WTC11 (cell line): Measurements from ENCODE around the gene PLCH2. TPM values are rescaled to one million over a fixed set of nuclear protein-coding genes. Genes with fewer than 3 reads are reported as not detected.

Experiments
- ATAC-seq: fragments of 200-7000 bp; cut with Tn5 transposase; 2 replicates; pipeline ENCODE4 v1.10.0; 2021; ENCODE audit warnings: mild to moderate bottlenecking, moderate library complexity
- CTCF ChIA-PET: fragments of 300-600 bp; sonication (Branson Sonifier 250); formaldehyde crosslinking; loops from one replicate; lab custom pipeline; 2021; ENCODE audit warnings: antibody characterized with exemption; lab: Charles Lee
- POLR2A ChIA-PET: fragments of 350-600 bp; sonication (Branson Sonifier 250); formaldehyde crosslinking; loops from one replicate; lab custom pipeline; 2021; ENCODE audit warnings: antibody characterized with exemption; lab: Charles Lee
- DNase-seq: peaks from one replicate; pipeline ENCODE4 v3.0.0; 2021; ENCODE audit warnings: low spot score
- H3K27ac Mint-ChIP-seq: 2 replicates; pipeline ENCODE4 v1.8.0; 2021; ENCODE audit warnings: mixed read lengths
- H3K27me3 Mint-ChIP-seq: 2 replicates; pipeline ENCODE4 v1.8.0; 2021; ENCODE audit warnings: low read depth, mild to moderate bottlenecking, moderate library complexity, mixed read lengths
- H3K36me3 Mint-ChIP-seq: 2 replicates; pipeline ENCODE4 v1.8.0; 2021; ENCODE audit warnings: mixed read lengths
- H3K4me1 Mint-ChIP-seq: 2 replicates; pipeline ENCODE4 v1.8.0; 2022; ENCODE audit warnings: mixed read lengths
- H3K4me3 Mint-ChIP-seq: 2 replicates; pipeline ENCODE4 v1.8.0; 2021; ENCODE audit warnings: mild to moderate bottlenecking, moderate library complexity, mixed read lengths
- H3K9me3 Mint-ChIP-seq: 2 replicates; pipeline ENCODE4 v1.8.0; 2021; ENCODE audit warnings: mixed read lengths
- GRHL2 ChIP-seq: fragments of 250-450 bp; sonication (Bioruptor Pico); IDR thresholded peaks from 2 replicates; pipeline ENCODE4 v1.8.0; 2022; ENCODE audit warnings: mild to moderate bottlenecking, moderate library complexity; ENCODE audit not compliant: insufficient replicate concordance, severe bottlenecking
- GTF2I ChIP-seq: fragments of 250-450 bp; sonication (Bioruptor Pico); conservative IDR thresholded peaks from 2 replicates; pipeline ENCODE4 v1.4.0; 2021; ENCODE audit warnings: mild to moderate bottlenecking
- MLX ChIP-seq: sonication (generic); formaldehyde crosslinking; IDR thresholded peaks from 2 replicates; pipeline ENCODE4 v1.8.1; 2023; ENCODE audit warnings: mild to moderate bottlenecking, missing genetic modification reagents, moderate library complexity
- MXD4 ChIP-seq: fragments of 250-450 bp; sonication (Bioruptor Pico); IDR thresholded peaks from 2 replicates; pipeline ENCODE4 v1.8.0; 2021; ENCODE audit warnings: mild to moderate bottlenecking, moderate library complexity, borderline replicate concordance
- NFATC4 ChIP-seq: fragments of 250-450 bp; sonication (Bioruptor Pico); IDR thresholded peaks from 2 replicates; pipeline ENCODE4 v1.9.0; 2021; ENCODE audit warnings: mild to moderate bottlenecking
- NR3C1 ChIP-seq: sonication (generic); formaldehyde crosslinking; conservative IDR thresholded peaks from 2 replicates; pipeline ENCODE4 v1.8.1; 2023; ENCODE audit warnings: low read depth, mild to moderate bottlenecking, missing genetic modification reagents
- PRRX2 ChIP-seq: fragments of 250-450 bp; sonication (Bioruptor Pico); IDR thresholded peaks from 2 replicates; pipeline ENCODE4 v1.8.0; 2021; ENCODE audit warnings: mild to moderate bottlenecking
- SOX15 ChIP-seq: fragments of 250-450 bp; sonication (Bioruptor Pico); IDR thresholded peaks from 2 replicates; pipeline ENCODE4 v1.9.0; 2021; ENCODE audit warnings: mild to moderate bottlenecking
- SP1 ChIP-seq: sonication (generic); formaldehyde crosslinking; conservative IDR thresholded peaks from 2 replicates; pipeline ENCODE4 v1.8.1; 2022; ENCODE audit warnings: missing genetic modification reagents
- ZMAT4 ChIP-seq: fragments of 250-450 bp; sonication (Bioruptor Pico); IDR thresholded peaks from 2 replicates; pipeline ENCODE4 v1.9.0; 2021; ENCODE audit warnings: mild to moderate bottlenecking
- ZNF232 ChIP-seq: sonication (generic); formaldehyde crosslinking; IDR thresholded peaks from 2 replicates; pipeline ENCODE4 v1.8.0; 2022; ENCODE audit warnings: mild to moderate bottlenecking, missing genetic modification reagents
- ZNF423 ChIP-seq: fragments of 250-450 bp; sonication (Bioruptor Pico); IDR thresholded peaks from 2 replicates; pipeline ENCODE4 v2.1.2; 2022; ENCODE audit warnings: mild to moderate bottlenecking, moderate library complexity
- total RNA-seq: library from RNA; stranded (reverse); gene quantifications from 3 replicates; pipeline ENCODE4 v1.2.3, GENCODE V29; 2021
- TF ChIP-seq, protein P1 (sequence below): sonication (generic); formaldehyde crosslinking; IDR thresholded peaks from 2 replicates; pipeline ENCODE4 v1.8.0; 2023; ENCODE audit warnings: mild to moderate bottlenecking, missing genetic modification reagents
- TF ChIP-seq, protein P2 (sequence below): sonication (generic); formaldehyde crosslinking; IDR thresholded peaks from 2 replicates; pipeline ENCODE4 v1.8.1; 2022; ENCODE audit warnings: mild to moderate bottlenecking, moderate library complexity, missing genetic modification reagents
- TF ChIP-seq, protein P3 (sequence below): sonication (generic); formaldehyde crosslinking; conservative IDR thresholded peaks from 2 replicates; pipeline ENCODE4 v1.8.1; 2022; ENCODE audit warnings: mild to moderate bottlenecking, missing genetic modification reagents
- TF ChIP-seq, protein P4 (sequence below): sonication (generic); formaldehyde crosslinking; IDR thresholded peaks from 2 replicates; pipeline ENCODE4 v1.8.1; 2023; ENCODE audit warnings: mild to moderate bottlenecking, missing genetic modification reagents
- TF ChIP-seq, protein P5 (sequence below): fragments of 250-450 bp; sonication (Bioruptor Pico); conservative IDR thresholded peaks from 2 replicates; pipeline ENCODE4 v1.9.0; 2021; ENCODE audit warnings: mild to moderate bottlenecking

The PLCH2 gene
- total RNA-seq, 1 experiment from 2014 or later: 0.17 TPM

GRCh38 chr1:2516946-2517345 is 40.9 kb downstream of the PLCH2 start:
- peaks cover 24% of the 10 kb centered on the region for H3K36me3 Mint-ChIP-seq
- no peak for DNase-seq
- POLR2A ChIA-PET: no interaction called here
- CTCF ChIA-PET: no interaction called here
- H3K27ac Mint-ChIP-seq: no peak overlapping the region
- no peak for ATAC-seq
- no peaks in the 10 kb centered on the region for H3K9me3 Mint-ChIP-seq
- TF ChIP-seq, protein P1, sequence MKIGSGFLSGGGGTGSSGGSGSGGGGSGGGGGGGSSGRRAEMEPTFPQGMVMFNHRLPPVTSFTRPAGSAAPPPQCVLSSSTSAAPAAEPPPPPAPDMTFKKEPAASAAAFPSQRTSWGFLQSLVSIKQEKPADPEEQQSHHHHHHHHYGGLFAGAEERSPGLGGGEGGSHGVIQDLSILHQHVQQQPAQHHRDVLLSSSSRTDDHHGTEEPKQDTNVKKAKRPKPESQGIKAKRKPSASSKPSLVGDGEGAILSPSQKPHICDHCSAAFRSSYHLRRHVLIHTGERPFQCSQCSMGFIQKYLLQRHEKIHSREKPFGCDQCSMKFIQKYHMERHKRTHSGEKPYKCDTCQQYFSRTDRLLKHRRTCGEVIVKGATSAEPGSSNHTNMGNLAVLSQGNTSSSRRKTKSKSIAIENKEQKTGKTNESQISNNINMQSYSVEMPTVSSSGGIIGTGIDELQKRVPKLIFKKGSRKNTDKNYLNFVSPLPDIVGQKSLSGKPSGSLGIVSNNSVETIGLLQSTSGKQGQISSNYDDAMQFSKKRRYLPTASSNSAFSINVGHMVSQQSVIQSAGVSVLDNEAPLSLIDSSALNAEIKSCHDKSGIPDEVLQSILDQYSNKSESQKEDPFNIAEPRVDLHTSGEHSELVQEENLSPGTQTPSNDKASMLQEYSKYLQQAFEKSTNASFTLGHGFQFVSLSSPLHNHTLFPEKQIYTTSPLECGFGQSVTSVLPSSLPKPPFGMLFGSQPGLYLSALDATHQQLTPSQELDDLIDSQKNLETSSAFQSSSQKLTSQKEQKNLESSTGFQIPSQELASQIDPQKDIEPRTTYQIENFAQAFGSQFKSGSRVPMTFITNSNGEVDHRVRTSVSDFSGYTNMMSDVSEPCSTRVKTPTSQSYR: no peak
- TF ChIP-seq ZMAT4 (no peak), GRHL2 (no peak), ZNF232 (CRISPR knock-in tag) (no peak)
- TF ChIP-seq, protein P2, sequence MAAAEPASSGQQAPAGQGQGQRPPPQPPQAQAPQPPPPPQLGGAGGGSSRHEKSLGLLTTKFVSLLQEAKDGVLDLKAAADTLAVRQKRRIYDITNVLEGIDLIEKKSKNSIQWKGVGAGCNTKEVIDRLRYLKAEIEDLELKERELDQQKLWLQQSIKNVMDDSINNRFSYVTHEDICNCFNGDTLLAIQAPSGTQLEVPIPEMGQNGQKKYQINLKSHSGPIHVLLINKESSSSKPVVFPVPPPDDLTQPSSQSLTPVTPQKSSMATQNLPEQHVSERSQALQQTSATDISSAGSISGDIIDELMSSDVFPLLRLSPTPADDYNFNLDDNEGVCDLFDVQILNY (CRISPR knock-in tag): no peak
- H3K4me1 Mint-ChIP-seq: no peaks in the 10 kb centered on the region
- no peaks in the 10 kb centered on the region for H3K27me3 Mint-ChIP-seq
- H3K4me3 Mint-ChIP-seq: no peak overlapping the region

DNA sequence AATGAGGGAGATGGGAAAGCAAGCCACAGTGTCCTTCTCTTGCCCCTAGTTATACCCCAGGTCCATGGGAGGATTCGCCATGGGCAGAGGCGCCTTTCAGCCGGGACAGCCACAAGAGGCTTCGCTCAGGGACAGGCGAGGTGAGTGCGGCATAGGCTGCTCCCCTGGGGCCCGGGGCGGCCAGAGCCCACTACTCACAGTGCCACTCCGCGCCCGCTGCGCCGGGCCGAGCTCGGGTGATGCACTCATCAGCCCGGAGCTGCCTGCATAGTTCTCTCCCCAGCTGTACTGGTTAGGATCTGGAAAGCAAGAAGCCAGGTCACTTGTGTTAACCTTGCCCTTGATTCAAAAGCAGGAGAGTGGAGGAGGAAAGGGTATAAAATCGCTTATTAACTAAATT is 41.9 kb downstream of the PLCH2 start:
- Mint-ChIP-seq H3K27ac (no peak overlapping the region), H3K9me3 (no peaks in the 10 kb centered on the region), H3K36me3 (peaks cover 23% of the 10 kb centered on the region), H3K4me3 (no peak overlapping the region), H3K4me1 (no peaks in the 10 kb centered on the region), H3K27me3 (no peaks in the 10 kb centered on the region)
- ChIA-PET POLR2A (no interaction called here), CTCF (interaction anchor here (0.7 to 1.2 kb wide), 2 partner anchors 14 to 30 kb away, joined by 3 to 4 read pairs; no protein-coding TSS in a partner anchor)
- TF ChIP-seq ZNF232 (CRISPR knock-in tag) (no peak), NR3C1 (CRISPR knock-in tag) (no peak), MXD4 (CRISPR knock-in tag) (no peak), GTF2I (CRISPR knock-in tag) (no peak), SP1 (CRISPR knock-in tag) (no peak)
- TF ChIP-seq, protein P3, sequence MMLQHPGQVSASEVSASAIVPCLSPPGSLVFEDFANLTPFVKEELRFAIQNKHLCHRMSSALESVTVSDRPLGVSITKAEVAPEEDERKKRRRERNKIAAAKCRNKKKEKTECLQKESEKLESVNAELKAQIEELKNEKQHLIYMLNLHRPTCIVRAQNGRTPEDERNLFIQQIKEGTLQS (CRISPR knock-in tag): no peak
- no peak for DNase-seq
- no peak for ATAC-seq

DNA sequence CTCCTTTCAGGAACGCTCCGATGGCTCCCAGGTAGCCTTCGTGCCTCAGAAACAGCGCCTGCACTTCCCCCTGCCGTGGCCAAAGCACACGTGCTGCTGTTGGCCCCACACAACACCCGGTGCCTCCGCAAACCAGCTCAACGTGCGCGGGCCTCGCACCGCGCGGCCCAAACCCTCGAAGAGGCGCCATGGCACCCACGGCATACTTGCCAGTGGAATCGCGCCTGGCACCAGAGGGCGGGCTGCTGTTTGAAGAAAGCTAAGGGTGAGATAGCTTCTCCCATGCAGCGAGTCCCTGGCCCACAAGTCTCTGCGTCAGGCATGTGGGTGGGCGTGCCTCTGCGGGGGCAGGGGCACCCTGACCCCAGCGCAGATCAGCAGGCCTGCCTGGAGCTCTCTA is 42.4 kb downstream of the PLCH2 start:
- no peaks in the 10 kb centered on the region for H3K9me3 Mint-ChIP-seq
- H3K4me1 Mint-ChIP-seq: no peaks in the 10 kb centered on the region
- no peak for DNase-seq
- H3K27ac Mint-ChIP-seq: no peak overlapping the region
- ChIA-PET POLR2A (no interaction called here), CTCF (interaction anchor here (0.7 to 1.3 kb wide), 3 partner anchors 15 to 89 kb away, joined by 3 to 4 read pairs (median 3); no protein-coding TSS in a partner anchor)
- ATAC-seq: no peak
- no peaks in the 10 kb centered on the region for H3K27me3 Mint-ChIP-seq
- peaks cover 22% of the 10 kb centered on the region for H3K36me3 Mint-ChIP-seq
- H3K4me3 Mint-ChIP-seq: no peak overlapping the region
- TF ChIP-seq, protein P4, sequence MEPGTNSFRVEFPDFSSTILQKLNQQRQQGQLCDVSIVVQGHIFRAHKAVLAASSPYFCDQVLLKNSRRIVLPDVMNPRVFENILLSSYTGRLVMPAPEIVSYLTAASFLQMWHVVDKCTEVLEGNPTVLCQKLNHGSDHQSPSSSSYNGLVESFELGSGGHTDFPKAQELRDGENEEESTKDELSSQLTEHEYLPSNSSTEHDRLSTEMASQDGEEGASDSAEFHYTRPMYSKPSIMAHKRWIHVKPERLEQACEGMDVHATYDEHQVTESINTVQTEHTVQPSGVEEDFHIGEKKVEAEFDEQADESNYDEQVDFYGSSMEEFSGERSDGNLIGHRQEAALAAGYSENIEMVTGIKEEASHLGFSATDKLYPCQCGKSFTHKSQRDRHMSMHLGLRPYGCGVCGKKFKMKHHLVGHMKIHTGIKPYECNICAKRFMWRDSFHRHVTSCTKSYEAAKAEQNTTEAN (CRISPR knock-in tag): no peak
- TF ChIP-seq MLX (no peak), NFATC4 (no peak), PRRX2 (no peak), ZNF423 (CRISPR knock-in tag) (no peak), ZNF232 (CRISPR knock-in tag) (no peak), SOX15 (CRISPR knock-in tag) (no peak)
- TF ChIP-seq, protein P5, sequence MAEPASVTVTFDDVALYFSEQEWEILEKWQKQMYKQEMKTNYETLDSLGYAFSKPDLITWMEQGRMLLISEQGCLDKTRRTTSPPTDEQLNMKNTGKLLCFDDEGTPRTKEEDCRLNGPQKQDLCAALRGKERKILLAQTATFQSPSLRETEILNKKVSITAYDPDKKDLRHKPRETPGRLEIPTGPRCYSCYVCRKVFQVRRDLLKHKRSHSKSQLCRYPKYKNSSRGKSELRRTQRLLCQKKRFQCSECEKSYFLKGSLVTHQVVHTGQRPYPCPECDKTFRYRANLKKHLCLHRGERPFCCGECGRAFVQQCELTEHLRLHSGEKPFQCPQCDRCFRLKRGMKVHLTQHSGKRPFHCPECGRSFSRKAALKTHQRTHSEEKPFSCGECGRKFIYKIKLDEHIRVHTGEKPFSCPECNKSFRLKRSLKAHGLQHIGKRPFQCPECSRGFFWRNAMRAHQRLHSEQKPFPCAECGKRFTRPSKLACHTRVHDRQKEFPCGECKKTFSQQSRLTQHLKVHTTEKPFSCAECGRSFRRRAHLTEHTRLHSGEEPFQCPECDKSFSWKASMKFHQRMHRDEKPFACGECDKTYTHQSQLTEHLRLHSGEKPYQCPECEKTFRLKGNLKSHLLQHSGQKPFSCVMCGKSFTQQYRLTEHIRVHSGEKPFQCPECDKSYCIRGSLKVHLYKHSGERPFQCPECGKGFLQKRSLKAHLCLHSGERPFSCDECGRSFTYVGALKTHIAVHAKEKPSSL (CRISPR knock-in tag): no peak
